NCI-H2081 treated with DMSO at 0.1 percent for 48 hours (cell line): Measurements from ENCODE around the gene EYA2.

Source experiments
- DNase-seq: peaks from one replicate; lab custom pipeline; 2025; lab: John Stamatoyannopoulos, UW

EYA2 gene

DNA sequence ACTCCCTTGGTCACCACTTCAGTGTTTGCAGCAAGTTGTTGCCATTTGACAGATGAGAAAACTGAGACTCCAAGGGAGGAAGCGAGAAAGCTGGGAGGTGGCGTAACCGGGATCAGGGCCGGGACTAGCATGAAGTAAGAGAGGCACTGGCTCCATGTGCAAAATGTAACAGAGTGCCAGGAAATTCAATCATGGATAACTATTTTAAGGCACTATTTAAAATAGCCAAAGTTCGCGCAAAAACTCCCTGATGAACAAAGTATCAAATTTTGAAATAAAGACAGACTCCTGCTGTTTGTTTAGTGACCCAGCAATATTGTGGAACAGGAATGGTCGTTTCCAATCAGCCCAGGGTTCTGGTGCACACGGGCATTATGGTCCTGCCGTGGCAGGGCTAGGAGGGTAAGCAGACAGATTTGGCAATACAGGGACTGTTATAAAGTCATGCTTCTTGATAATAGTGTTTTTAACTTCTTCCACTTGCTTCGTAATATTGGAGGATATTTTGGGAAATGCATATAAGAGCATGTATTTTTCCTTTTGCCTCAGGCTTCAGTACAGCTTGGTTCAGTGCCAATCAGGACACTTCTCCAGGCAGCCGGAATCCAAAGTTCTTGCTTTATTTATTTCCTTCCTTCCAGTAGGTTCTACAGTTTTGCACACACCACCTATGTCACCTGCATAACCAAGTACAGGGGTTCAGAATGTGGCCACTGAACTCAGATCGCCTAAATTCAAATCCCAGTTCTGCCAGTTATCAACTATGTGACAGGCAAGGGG is 141.6 kb downstream of the EYA2 start:
- no peak for DNase-seq

DNA sequence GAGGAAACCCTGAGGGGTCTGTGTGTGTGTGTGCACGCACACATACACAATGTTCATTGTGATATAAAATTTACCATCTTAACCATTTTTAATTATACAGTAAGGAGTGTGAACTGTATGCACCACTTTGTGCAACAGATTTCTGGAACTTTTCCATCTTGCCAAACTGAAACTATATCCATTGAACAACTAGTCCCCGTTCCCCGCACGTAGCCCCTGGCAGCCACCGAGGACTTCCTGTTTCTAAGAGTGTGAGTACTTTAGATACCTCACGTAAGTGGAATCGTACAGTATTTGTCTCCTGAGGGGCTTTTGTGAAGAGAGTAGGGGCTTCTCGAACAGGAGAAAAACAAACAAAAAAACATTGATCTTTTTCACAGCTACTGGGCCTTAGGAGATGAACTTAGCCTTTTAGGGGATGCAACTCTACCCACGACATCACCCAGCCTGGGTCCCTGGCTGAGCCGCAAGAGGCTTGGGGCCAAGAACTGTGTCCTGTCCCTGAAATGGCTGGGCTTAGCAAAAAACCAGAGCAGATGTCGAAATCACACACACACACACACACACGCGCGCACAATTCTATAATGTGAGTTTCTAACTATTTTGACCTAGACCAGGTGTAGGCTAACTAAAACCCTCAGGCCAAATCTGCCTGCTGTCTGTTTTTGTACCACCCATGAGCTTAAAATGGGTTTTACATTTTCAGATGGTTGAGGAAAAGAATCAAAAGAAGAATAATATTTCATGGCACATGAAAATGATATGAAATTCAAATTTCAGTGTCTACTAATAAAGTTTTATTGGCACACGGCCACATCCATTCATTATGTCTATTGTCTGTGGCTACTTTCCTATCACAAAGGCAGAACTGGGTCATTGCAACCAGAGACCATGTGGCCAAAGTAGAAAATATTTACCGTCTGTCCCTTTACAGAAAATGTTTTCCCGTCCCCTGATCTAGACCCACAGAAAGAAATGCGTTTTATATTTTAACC is 144.2 kb downstream of the EYA2 start:
- no peak for DNase-seq

- DNase-seq: no peak
Observed at GRCh38 chr20:47040506-47041125, 146.0 kb downstream of the EYA2 start.

- no peak for DNase-seq
Observed at GRCh38 chr20:47041396-47041899, 146.8 kb downstream of the EYA2 start.

DNA sequence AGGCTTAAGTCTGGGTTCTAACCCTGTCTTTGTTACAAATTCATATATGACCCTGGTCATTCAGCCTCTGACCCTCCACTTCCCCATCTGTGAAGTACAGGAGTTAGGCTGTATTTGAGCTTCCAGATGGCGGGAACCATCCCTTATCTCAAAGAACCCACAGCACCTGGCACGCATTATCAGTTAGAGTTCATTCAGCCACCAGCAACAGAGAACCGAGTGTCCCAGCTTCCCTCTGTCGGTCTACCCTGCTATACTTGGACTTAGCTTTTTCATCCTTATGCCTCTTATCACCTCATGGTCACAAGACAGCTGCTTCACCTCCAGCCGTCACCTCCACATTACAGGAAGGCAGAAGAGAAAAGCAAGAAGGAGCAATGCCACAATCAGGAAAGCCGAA is 147.8 kb downstream of the EYA2 start:
- no peak for DNase-seq

- DNase-seq: no peak
Observed at GRCh38 chr20:47043086-47043485, 148.4 kb downstream of the EYA2 start.

DNA sequence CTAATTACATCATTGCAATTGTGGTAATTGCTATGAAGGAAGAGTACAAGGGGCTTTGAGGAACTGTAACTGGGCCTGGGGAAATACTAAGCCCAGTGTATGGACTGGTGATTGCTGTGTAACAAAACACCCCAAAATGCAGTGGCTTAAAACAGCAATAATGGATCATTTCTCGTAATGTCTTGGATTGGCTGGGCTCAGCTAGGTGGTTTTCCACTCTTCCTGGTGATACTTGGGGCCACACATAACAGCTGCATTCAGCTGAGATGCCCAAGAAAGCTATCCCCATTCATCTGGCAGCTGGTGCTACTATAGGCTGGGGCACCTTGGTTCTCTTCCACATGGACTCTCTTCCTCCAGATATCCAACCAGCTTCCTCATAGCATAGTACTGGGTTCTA is 150.3 kb downstream of the EYA2 start:
- DNase-seq: no peak

DNA sequence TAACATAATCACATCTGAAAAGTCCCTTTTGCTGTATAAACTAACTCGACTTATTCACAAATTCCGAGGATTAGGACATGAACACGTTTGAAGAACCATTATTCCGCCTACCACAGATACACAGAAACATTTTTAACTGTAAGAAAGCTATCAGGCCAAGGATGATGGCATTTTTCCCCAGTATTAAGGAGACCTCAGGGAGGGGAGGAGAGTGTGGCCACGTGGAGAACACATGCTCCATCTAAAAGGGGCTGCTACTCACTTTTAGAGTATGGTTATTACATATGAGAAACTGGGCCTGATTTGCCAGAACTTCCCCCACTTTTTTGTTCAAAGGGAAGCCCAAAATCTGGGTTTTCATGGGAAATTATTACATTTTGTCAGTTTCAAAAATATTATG is 153.4 kb downstream of the EYA2 start:
- no peak for DNase-seq

- DNase-seq: no peak
Observed at GRCh38 chr20:47049771-47050170, 155.1 kb downstream of the EYA2 start.

DNA sequence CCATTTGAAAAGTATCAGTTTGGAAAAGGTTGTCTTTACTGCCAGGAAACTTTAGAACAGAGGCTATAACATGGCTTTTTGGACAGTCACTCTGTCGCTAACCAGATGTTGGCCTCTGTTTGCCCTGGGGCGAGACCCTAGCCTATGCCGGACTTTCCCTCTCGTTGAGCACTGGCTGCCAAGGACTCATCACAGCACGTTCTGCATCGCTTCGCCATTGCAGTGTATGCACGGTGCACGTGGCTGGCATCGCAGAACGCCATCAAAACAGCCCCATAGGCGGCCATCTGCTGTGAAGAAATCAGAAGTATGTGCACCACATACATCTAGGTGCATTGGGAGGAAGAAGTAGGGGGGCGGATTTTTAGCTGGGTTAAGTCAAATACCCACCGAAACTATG is 156.4 kb downstream of the EYA2 start:
- DNase-seq: no peak

- no peak for DNase-seq
Observed at GRCh38 chr20:47051936-47052526, 157.4 kb downstream of the EYA2 start.

DNA sequence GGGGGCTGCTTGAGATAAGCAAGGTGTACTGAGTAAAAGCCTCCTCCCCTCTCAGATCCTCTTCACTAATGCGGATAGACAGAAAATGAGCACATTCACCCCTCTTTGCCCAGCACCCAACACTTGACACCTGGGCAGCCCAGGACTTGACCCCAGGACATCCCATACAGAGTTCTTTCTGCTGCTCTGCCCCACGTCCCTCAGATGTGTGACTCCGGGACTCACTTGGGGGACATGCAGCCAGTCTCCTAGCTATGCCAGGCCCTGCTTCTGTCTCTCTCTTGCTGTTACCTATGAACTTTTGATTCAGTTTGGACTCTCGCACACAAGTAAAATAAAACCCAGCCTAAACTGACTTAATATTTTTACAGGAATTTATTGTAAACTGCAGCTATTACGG is 159.9 kb downstream of the EYA2 start:
- DNase-seq: no peak

- DNase-seq: no peak
Observed at GRCh38 chr20:47054945-47055344, 160.3 kb downstream of the EYA2 start.

DNA sequence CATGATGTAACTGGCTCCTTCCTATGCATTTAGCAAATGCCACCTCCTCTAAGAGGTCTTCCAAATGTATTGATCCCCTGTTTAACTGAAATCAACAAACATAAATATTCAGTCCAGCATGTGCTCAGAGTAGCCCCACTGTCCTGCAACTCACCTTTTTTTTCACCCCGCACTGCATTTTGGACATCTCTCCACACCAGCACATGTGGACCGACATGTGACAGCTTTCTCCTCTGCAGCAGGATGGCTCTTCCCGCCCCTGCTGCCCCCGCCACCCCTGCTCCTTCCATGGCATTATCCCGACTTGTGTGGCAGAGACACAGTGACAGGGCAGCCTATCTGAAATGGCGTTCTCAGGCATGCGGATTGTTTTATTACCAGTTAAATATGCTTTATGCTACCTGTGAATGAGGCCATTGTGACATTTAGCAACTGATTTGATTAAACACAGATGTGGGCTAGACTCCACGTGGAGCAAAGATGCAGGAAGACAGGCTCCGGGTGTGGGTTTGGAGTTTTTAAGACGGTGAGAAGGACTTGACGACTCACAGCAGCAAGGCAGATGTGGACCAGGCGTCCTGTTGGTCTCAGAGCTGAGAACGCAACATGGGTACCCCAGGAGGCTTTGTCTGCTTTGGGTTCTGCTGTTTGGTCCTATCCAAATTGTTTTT is 161.2 kb downstream of the EYA2 start:
- DNase-seq: no peak

DNA sequence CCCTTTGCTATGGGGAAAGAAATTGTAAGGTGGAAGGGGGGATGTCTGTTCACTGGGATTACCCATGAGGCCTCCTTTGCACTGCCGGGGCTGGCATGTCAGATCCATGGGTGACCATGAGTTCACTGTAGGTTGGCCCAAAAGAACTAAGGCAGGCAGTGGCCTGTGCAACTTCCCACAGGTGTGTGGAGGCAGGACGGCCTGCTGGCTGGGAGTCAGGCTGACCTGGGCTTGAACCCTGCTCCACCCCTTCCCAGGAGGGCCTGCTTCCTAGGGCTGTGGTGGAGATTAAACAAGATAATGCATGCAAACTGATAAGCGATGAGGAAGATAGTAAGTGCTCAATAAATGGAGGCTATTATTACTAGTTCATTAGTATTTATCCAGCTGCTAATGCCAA is 163.0 kb downstream of the EYA2 start:
- no peak for DNase-seq

DNA sequence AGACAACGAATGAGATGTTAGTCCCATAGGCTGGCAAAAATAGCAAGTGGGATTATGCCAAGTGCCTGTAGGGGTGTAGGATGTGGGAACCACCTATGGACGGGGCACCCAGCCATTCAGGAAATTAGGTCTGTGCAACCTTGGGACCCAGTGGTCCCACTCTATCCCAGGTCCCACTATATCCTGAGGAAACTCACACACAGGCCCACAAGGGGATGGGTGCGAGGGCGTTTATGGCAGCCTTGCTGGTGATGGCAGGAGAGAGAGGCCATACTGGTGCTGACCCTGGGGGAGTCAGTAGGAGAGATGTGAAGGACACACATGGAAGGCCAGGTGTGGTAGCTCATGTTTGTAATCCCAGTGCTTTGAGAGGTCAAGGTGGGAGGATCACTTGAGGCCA is 163.6 kb downstream of the EYA2 start:
- DNase-seq: no peak

- DNase-seq: no peak
Observed at GRCh38 chr20:47059536-47059935, 164.9 kb downstream of the EYA2 start.

- no peak for DNase-seq
Observed at GRCh38 chr20:47061549-47061948, 166.9 kb downstream of the EYA2 start.

- no peak for DNase-seq
Observed at GRCh38 chr20:47062226-47062890, 167.7 kb downstream of the EYA2 start.

- DNase-seq: no peak
Observed at GRCh38 chr20:47063407-47063806, 168.8 kb downstream of the EYA2 start.

- DNase-seq: no peak
Observed at GRCh38 chr20:47063808-47064207, 169.2 kb downstream of the EYA2 start.
